ENCODE results near the gene THAP11.

The THAP11 gene

GRCh38 chr16:67873435-67874370 is 31.6 kb downstream of the THAP11 start:
- TF ChIP-seq GABPA (IDR thresholded peaks at IDR 0.05; ENCODE audit: low read depth) (no peak), REST (IDR thresholded peaks at IDR 0.05; ENCODE audit: insufficient replicate concordance, low read depth) (no peak), POLR2AphosphoS5 (IDR thresholded peaks at IDR 0.05; ENCODE audit: low read depth) (no peak), SPI1 (IDR thresholded peaks at IDR 0.05; ENCODE audit: borderline replicate concordance, low read depth) (no peak), CTCF (IDR thresholded peaks at IDR 0.05; ENCODE audit: insufficient read depth, low read length) (no peak)
- H3K27ac ChIP-seq (replicated peaks): peak overlapping the region; percentile 79
- DNase-seq (ENCODE audit: low read depth in 1 of 2, low spot score in 1 of 2): no peak
- no peaks in the 10 kb centered on the region for H3K27me3 ChIP-seq (ENCODE audit: insufficient read depth, poor library complexity, severe bottlenecking)
- peak overlapping the region; percentile 92 for H3K4me3 ChIP-seq (replicated peaks; ENCODE audit: insufficient read depth, low read length)

DNA sequence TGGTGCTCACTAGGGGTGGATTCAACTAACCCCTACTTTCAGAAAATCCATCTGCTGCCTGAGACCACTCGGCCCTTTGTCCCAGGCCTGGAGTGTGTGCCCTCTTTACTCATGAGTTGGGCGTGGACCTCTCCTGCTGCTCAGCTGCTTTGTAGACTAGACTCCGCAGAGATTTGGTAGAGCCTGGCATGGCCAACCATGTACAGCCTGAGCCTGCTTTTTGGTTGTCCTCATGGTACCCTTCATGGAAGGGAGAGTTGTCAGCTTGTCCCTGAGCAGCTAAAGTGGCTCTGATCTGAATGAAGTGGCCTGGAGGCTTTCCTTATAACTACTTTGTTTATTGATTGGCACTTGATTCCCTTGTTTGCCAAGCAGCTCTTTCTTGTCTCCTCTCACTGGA is 32.3 kb downstream of the THAP11 start:
- no peak overlapping the region for H3K27ac ChIP-seq (replicated peaks)

DNA sequence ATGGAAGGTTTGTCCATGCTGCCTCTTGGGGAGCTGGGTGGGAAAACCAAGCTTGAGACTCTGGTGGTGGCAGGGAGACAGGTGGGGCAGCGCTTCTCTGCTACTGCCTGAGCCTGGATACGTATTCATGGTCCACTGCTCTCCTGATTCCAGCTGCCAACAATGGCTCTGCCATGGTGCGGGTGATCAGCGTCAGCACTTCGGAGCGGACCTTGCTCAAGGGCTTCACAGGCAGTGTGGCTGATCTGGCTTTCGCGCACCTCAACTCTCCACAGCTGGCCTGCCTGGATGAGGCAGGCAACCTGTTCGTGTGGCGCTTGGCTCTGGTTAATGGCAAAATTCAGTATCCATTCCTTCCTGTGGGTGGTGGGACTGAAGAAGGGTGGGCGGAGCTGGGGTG is 34.9 kb downstream of the THAP11 start:
- no peaks in the 10 kb centered on the region for H3K27me3 ChIP-seq (ENCODE audit: insufficient read depth, poor library complexity, severe bottlenecking)
- no peak for TF ChIP-seq GABPA (IDR thresholded peaks at IDR 0.05; ENCODE audit: low read depth)
- TF ChIP-seq POLR2AphosphoS5 (IDR thresholded peaks at IDR 0.05; ENCODE audit: low read depth): no peak
- no peak for TF ChIP-seq REST (IDR thresholded peaks at IDR 0.05; ENCODE audit: insufficient replicate concordance, low read depth)
- TF ChIP-seq CTCF (IDR thresholded peaks at IDR 0.05; ENCODE audit: insufficient read depth, low read length): no peak
- TF ChIP-seq SPI1 (IDR thresholded peaks at IDR 0.05; ENCODE audit: borderline replicate concordance, low read depth): no peak
- H3K27ac ChIP-seq (replicated peaks): no peak overlapping the region
- DNase-seq (ENCODE audit: low read depth in 1 of 2, low spot score in 1 of 2): no peak
- H3K4me3 ChIP-seq (replicated peaks; ENCODE audit: insufficient read depth, low read length): no peak overlapping the region

More for the DNA sequence above, 32.3 kb downstream of the THAP11 start:
- no peak for DNase-seq (ENCODE audit: low read depth in 1 of 2, low spot score in 1 of 2)
- TF ChIP-seq SPI1 (IDR thresholded peaks at IDR 0.05; ENCODE audit: borderline replicate concordance, low read depth) (no peak), GABPA (IDR thresholded peaks at IDR 0.05; ENCODE audit: low read depth) (no peak), REST (IDR thresholded peaks at IDR 0.05; ENCODE audit: insufficient replicate concordance, low read depth) (no peak)
- Histone ChIP-seq H3K27me3 (ENCODE audit: insufficient read depth, poor library complexity, severe bottlenecking) (no peaks in the 10 kb centered on the region), H3K4me3 (replicated peaks; ENCODE audit: insufficient read depth, low read length) (peak overlapping the region; percentile 92)

Data from HL-60 (cell line).